GM18517 (cell line): ENCODE measurements around the gene TCOF1.

Experiments used
- ATAC-seq: cut with Tn5 transposase; IDR thresholded peaks from one replicate; pipeline ENCODE4 v1.9.1; 2021; ENCODE audit warnings: mild to moderate bottlenecking, moderate library complexity; ENCODE audit not compliant: unreplicated experiment

The TCOF1 gene, protein sequence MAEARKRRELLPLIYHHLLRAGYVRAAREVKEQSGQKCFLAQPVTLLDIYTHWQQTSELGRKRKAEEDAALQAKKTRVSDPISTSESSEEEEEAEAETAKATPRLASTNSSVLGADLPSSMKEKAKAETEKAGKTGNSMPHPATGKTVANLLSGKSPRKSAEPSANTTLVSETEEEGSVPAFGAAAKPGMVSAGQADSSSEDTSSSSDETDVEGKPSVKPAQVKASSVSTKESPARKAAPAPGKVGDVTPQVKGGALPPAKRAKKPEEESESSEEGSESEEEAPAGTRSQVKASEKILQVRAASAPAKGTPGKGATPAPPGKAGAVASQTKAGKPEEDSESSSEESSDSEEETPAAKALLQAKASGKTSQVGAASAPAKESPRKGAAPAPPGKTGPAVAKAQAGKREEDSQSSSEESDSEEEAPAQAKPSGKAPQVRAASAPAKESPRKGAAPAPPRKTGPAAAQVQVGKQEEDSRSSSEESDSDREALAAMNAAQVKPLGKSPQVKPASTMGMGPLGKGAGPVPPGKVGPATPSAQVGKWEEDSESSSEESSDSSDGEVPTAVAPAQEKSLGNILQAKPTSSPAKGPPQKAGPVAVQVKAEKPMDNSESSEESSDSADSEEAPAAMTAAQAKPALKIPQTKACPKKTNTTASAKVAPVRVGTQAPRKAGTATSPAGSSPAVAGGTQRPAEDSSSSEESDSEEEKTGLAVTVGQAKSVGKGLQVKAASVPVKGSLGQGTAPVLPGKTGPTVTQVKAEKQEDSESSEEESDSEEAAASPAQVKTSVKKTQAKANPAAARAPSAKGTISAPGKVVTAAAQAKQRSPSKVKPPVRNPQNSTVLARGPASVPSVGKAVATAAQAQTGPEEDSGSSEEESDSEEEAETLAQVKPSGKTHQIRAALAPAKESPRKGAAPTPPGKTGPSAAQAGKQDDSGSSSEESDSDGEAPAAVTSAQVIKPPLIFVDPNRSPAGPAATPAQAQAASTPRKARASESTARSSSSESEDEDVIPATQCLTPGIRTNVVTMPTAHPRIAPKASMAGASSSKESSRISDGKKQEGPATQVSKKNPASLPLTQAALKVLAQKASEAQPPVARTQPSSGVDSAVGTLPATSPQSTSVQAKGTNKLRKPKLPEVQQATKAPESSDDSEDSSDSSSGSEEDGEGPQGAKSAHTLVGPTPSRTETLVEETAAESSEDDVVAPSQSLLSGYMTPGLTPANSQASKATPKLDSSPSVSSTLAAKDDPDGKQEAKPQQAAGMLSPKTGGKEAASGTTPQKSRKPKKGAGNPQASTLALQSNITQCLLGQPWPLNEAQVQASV (N-terminal part only)

DNA sequence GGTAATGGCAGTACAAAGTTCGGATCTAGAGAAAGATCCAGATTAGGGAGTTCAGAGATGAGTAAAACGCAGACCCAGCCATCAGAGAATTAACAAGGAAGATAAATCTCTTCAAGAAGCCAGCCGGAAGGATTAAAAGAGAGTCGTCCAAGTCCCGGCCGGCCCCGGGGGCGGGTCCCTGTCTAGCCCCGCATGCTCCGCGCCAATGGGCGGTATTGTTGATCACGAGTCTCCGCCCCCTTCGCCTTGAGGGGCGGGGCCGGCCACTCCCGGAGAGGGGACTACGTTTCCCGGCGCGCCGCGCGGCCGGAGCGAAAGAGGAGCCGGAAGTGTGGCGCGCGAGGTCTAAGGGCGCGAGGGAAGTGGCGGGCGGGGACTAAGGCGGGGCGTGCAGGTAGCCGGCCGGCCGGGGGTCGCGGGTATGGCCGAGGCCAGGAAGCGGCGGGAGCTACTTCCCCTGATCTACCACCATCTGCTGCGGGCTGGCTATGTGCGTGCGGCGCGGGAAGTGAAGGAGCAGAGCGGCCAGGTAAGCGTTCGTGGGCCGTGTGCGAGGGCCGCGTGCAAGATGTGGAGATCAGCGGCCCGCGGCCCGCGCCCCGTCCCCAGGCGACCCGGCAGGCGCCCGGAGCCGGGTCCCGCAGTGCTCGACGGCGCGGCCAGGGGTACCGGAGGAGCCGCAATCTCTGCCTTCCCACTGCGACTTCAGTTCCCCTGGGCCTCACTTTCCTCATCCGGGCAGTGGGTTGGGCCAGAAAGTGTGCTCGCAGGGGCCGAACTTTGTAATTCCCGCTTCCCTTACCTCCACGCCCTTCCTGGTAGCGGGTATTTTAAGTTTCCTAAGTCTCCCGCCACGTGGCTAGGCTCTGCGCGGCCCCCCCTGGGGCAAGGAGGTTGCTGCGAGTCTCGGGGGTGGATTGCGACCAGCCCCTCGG is at the start of gene TCOF1:
Gene TCOF1, plus strand, starts transcription at position 372 of the 935 bp plus-strand sequence. Its CDS starts 50 bp downstream, at position 422.
- peak; percentile 90 for ATAC-seq

DNA sequence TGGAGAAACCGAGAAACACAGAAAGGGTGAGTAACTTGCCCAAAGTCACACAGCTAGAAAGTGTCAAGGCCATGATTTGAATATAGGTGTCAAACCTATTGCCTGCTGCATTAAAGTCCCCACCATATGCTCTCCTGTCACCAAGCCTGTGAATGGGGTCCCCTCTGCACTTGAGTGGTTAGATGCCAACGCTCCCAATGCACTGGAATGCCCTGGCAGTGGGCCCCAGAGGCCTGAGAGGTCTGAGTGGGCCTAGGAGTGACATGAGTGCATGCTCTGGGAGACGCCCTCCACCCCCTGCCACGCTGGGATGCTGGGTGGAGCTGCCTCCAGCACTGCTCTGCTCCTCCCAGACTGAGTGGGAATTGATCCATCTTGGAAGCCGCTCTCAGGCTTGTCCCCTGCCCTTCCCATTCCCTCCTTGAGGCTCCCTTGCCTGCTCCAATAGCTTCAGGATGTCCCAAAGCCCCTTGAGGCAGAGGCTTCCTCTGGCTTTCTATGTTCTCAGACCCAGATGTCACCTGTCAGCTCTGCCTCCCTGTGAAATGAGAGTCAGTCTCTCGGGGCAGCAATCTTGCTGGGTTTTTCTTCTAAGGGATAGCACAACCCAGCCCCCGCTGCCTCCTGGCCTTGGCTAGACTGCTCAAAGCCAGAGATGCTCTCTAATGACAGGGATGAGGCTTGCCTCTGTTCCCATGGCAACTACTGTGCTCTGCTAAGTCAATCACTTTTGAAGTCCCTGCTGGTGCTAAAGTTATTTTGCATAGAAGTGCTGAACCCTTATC is 48.2 kb upstream of the TCOF1 start:
- no peak for ATAC-seq

DNA sequence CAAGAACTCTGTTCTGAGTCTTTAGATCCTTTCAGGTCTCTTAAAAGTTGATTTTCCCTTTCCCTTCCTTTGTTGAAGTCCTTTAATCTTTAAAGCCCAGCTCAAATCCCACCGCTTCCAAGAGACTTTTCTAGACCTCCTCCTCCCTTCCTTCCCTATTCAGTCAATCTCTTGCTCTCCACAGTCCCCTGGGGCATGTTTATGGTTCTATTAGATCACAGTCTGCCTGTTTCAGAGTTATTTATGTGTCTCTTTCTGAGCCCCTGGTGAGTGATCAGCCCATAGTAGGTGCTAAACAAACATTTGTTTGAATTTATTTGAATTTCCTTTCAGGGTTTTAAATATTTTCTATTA is 47.6 kb upstream of the TCOF1 start:
- no peak for ATAC-seq

DNA sequence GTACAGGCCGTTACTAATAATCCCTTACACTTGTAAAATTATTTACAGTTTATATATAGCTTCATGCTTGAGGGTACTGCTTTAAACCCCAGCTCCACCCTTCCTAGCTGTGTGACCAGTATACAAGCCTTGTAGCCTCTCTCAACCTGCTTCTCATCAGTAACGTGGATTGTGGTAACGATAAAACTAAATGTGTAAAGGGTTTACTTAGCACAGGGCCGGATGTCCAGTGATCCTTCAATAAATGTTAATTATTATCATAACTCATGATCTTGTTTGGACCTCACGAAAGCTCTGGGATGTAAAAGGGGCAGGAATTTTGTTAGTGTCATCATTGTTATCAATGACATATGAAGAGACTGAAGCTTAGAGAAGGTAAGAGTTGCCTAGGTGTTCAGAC is 47.3 kb upstream of the TCOF1 start:
- no peak for ATAC-seq

DNA sequence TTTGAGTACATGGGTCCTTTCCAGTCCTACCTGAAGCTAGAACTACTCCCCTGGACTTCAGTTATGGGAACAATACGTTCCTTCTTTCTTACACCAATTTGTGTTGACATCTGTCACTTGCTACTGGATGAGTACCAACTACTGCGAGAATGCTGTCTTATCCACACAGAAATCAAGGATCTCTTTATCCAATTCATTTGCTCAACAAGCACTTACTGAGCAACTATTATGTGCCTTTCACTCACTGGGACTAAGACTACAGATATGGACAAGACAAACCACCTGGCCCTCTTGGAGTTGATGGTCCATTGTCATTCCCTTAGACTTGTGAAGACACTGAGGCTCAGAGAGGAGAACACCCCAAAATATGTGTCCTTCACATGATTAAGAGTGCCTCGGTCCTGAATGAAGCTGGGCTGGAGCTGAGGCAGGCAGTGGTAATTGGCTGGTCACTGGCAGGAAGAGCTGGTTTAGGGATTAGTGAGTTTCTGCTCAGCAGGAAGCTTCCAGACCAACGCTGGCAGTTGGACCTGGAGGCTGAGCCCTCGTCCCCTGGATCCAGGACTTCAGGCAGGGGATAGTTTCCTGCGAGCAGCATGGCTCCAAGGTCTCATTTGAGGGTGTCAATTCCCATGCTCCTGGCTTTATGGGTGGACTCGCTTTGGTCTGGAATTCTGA is 46.3 kb upstream of the TCOF1 start:
- ATAC-seq = no peak

DNA sequence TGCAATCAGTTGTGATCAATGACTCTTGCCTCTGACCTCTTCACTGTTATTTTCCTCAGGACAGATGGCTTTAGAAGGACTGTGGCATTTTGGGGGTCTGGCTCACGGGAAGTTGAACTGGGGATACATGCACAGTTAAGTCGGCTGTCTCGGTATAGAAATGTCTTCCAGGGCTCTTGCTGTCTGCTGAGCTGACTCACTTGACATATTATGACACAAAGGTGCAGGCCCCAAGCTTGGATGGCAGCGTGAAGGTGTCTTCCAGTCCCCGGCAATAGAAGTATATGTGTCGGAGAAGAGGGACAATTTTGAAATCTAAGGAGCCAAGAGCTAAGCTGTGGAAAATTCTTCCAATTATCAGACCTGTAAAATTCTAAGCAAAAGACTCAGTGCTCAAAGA is 45.0 kb upstream of the TCOF1 start:
- ATAC-seq = no peak

DNA sequence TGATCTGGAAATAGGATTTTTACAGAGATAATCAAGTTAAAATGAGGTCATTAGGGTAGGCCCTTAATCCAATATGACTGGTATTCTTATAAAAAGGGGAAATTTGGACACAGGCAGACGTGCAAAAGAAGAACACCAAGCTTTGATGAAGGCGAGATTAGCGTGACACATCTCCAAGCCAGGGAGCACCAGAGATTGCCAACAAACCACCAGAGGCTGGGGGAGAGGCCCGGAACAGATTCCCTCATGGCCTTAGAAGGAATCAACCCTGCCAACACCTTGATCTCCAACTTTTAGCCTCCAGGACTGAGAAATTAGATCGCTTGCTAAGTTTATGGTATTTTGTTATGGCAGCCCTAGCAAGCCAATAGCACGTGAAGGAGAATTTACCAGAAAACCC is 44.0 kb upstream of the TCOF1 start:
- no peak for ATAC-seq

DNA sequence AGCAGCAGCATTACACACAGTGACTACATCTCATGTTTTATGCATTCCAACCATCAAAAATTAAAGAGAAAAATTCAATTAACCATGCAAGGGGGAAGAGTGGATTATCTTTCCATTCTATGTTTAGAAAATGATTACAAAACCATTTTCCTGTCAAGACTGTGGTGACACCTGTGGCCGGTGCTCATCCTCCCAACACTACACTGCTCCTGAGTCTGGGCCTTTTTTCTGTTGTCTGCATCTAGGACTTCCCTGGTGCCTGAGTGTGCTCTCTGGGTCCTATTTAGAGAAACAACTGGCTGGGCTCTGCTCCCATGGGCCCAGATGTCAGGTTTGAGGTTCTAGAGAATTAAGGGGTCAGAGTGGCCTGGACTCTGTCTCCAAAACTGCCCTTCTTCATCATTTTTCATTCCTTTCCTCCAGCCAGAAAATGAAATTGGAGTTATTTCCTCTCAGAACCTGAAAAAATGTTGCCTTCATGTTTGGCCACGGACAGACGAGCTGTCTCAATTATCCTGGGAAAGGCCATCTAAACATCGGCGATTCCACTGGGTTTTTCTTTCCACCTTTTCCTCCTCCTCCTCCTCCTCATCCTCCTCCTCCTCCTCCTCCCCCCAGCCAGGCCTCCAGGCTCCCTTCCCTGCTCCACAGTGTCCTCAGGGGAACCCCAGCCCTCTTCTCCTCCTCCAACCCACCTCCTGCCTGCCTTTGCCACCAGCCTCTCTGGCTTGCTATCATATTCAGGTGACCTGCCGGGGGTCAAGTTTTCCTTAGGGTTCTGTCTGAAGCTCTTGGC is 43.4 kb upstream of the TCOF1 start:
- ATAC-seq = no peak

DNA sequence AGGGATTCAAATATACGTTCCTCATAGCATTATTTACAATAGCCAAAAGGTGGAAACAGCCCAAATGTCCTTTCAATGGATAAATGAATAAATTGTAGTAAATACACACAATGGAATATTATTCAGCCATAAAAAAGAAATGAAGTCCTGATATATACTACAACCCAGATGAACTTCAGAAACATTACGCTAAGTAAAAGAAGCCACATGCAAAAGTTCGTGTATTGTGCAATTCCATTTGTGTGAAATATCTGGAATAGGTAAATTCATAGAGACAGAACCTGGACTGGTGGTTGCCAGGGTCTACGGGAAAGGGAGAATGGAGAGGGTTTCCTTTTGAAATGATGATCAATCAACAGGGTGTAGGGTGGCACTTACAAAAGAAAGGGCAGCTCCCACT is 42.3 kb upstream of the TCOF1 start:
- ATAC-seq = no peak

DNA sequence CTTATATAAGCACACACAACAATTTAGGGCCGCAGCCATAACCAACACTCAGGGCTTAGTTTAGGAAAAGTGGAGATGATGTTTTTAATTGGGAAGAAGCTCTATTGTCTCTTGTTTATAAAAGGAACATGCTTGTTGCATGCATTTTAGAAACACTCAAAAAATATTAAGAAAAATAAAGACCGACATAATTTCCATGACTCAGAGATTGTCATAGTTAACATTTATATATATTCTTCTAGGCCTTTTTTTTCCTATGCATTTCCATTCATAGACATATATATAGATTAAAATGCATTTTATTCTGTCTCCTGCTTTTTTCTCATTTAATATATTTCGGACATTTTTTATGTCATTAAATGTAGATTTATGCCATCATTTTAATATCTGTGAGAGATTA is 41.2 kb upstream of the TCOF1 start:
- no peak for ATAC-seq

DNA sequence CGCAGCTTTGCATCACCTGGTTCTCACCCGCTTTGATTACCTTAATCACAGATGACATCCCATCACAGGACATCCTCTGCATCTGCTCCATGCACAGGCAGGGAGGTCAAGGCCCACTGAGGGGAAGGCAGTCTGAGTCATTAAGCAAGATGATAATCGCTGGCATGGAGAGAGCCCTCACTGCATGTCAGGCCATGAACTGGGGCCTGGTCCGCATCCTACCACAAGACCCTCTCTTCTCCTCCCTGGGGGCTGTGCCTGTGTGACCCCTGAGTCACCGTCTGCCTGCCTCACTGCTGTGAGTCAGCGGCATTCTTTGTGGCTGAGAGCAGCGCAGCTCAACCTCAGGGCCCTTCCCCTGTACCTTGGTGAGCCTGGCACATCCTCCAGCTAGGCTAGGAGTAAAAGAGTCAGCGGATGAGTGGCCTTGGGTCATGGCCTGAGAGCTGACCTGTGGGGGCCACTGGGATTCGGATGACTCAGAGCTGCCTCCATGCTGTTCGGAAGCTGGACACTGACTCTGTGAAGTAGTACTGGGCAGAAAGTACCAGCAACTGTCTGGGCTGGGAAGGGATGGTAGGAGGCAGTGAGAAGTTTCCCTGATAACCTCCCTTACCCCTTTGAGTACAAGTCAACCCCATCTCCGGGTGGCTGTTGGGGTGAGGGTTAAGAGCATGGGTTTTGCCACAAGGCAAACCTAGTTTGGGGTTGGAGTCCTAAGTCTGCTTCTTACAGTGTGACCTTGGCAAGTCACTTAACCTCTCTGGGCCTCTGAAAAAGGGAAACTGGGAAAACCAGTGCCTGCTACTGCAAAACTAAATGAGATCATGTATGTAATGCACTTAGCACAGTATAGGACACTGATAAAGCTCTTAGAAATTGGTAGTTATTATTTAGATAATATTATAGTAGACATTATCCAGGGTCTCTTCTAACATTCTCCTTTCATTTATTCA is 40.2 kb upstream of the TCOF1 start:
- no peak for ATAC-seq

DNA sequence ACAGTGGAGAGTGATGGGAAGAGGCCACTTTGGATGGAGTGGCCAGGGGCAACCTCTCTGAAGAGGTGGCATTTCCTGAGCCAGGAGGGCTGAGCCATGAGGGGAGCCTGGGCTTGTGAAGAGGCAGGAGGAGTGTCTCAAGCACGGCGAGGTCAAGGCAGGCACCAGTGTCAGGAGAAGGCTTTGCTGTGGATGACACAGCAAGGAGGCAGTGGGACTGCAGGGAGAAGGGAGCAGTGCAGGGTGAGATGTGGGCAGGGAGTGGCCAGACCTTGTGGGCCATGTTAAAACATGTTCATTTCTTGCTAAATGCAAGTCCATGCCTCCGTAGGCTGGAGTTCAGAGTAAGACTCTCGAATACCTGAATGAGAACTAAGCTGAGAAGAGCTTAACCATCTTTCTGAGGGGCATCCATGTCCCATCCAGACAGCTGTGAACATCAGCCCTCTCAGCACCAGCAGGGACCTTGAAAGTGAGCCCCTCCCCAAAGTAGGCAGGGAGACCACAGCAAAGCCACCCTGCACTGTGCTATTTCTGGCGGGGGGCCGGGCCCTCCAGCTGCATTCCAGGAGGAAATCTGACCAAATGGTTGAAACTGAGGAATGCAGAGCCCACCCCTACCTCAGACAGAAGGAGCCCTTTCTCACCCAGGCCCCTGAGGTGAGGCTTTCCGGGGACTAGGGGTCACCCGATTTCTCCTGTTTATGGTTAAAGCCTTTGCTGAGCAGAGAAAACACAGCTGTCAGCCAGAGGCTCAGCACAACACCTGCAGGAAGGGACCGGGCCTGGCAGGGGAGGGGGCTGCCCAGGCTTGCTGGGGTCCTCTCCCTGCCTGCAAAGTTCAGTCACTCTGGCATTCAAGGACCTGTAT is 38.6 kb upstream of the TCOF1 start:
- no peak for ATAC-seq

DNA sequence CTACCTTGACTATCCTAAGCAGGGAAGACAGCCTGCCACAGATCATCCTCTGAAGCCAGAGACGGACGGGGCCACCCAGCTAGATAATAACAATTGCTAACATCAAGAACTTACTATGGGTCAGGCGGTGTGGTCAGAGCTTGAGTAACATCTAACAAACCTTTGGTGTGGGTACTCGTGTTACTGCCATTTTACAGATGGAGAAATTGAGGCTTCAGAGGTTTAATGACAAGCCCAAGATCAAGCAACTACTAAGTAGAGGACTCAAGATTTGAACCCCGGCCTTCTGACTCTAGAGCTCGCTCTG is 38.1 kb upstream of the TCOF1 start:
- ATAC-seq = no peak

DNA sequence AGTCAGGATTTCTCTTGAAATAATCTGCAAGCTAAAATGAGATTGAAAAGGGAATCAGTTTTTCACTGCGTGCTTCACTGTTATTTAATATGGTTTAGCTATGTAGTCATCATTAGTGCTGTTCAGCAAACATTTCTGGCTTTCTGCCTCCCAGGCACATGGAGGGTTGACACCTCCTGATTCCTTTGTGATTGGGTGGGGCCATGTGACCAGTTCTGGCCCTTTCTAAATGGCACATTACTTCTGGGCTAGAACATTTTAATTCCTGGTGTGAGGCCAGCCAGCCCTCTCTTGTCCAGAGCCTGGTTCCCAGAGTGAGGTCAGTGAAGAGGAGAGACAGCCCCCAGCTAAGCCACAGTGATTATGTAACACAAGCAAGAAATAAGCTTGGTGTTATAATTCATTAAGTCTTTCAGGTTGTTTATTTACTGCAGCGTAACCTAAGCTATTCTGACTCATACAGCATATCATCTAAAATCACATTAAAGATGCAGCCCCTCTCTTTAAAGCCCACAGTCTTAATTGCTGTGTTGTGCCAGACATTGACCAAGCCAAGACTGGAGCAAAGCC is 37.4 kb upstream of the TCOF1 start:
- no peak for ATAC-seq

DNA sequence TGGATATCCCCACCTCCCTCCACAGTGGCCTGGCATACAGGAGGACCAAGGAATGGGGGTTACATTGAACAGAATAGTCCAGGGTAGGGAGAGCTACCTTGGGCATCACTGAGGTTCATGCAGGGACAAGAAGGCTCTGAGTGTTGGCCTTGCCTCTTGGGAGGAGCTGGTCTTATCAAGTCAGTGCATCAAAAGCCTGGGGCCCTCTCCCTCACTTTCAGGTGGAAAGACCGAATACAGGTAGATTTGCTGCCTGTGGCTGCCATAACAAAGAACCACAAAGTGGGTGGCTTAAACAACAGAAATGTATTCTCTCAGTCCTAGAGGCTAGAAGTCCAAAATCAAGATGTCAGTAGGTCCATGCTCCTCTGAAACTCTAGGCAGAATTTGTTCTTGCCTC is 36.3 kb upstream of the TCOF1 start:
- no peak for ATAC-seq

DNA sequence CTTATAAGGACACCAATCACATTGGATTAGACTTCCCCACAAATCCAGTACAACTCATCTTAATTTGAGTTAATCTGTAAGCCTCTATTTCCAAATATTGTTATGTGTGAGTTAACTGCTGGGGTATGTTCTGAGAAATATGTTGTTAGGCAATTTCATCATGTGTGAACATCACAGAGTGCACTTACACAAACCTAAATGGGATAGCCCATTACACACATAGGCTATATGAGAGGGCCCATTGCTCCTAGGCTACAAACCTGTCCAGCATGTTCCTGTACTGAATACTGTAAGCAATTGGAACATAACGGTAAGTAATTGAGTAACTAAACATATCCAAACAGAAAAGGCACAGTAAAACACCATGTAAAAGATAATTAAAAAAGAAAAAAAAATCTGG is 35.7 kb upstream of the TCOF1 start:
- no peak for ATAC-seq
